Frontal cortex (tissue), 4 donors: Measurements from ENCODE around the gene RNU6-9. TPM values are rescaled to one million over a fixed set of nuclear protein-coding genes. Genes with fewer than 3 reads are reported as not detected.
"Not testable (repeated sequence)": the region's sequence is repeated elsewhere in the genome, so short reads cannot be mapped to it uniquely, and the experiment has no call there.

Experiments used
- DNase-seq, 2 donors: peaks; one replicate each; pipeline ENCODE4 v3.0.0; 2012; ENCODE audit warnings: low spot score in 2 of 2
- FAIRE-seq: peaks from 2 replicates; lab custom pipeline; 2012; peaks lifted over from hg19 to GRCh38; lab: Jason Lieb, UNC
- total RNA-seq: library from RNA; depleted of rRNA; stranded (reverse); fragments of >200 nt; gene quantifications from one replicate; pipeline ENCODE4 v1.2.3, GENCODE V29; 2014
- donor health status: control.
- donor health status: control.
- donor health status: control.

Gene RNU6-9
- total RNA-seq, 1 donor from 2014 or later: not detected

- DNase-seq (no peak), FAIRE-seq (no peak)
Observed at GRCh38 chr19:876089-876488, 17.2 kb upstream of the RNU6-9 start.

GRCh38 chr19:876780-877314 lies 16.4 kb upstream of the RNU6-9 start:
- FAIRE-seq: no peak
- no peak for DNase-seq

GRCh38 chr19:877992-878660 lies 15.2 kb upstream of the RNU6-9 start:
- DNase-seq, FAIRE-seq: not testable (repeated sequence)

- FAIRE-seq: not testable (repeated sequence)
Observed at GRCh38 chr19:878751-879561, 14.3 kb upstream of the RNU6-9 start.

GRCh38 chr19:879711-880438 lies 13.4 kb upstream of the RNU6-9 start:
- DNase-seq: no peak
- FAIRE-seq: no peak

More at GRCh38 chr19:878751-879561, 14.3 kb upstream of the RNU6-9 start:
- DNase-seq: not testable (repeated sequence)

- no peak for FAIRE-seq
- DNase-seq: no peak
Observed at GRCh38 chr19:881385-882071, 11.8 kb upstream of the RNU6-9 start.

GRCh38 chr19:882871-883497 lies 10.3 kb upstream of the RNU6-9 start:
- FAIRE-seq (no peak), DNase-seq (no peak)

- no peak for FAIRE-seq
- DNase-seq: no peak
Observed at GRCh38 chr19:883661-884211, 9.5 kb upstream of the RNU6-9 start.

- DNase-seq (no peak), FAIRE-seq (no peak)
Observed at GRCh38 chr19:884420-885211, 8.7 kb upstream of the RNU6-9 start.

GRCh38 chr19:885536-886224 lies 7.6 kb upstream of the RNU6-9 start:
- DNase-seq: no peak
- FAIRE-seq: no peak

GRCh38 chr19:887072-887471 lies 6.2 kb upstream of the RNU6-9 start:
- FAIRE-seq (no peak), DNase-seq (no peak)

GRCh38 chr19:887599-887998 lies 5.7 kb upstream of the RNU6-9 start:
- DNase-seq: no peak
- FAIRE-seq: no peak

GRCh38 chr19:888581-889385 lies 4.5 kb upstream of the RNU6-9 start:
- FAIRE-seq (no peak), DNase-seq (no peak)

GRCh38 chr19:889662-890295 lies 3.5 kb upstream of the RNU6-9 start:
- no peak for DNase-seq
- no peak for FAIRE-seq

GRCh38 chr19:890831-891230 lies 2.5 kb upstream of the RNU6-9 start:
- DNase-seq (no peak), FAIRE-seq (no peak)

- FAIRE-seq, DNase-seq: not testable (repeated sequence)
Observed at GRCh38 chr19:891421-892200, 1.7 kb upstream of the RNU6-9 start.
